ENCODE measurements around the gene EPSTI1.

DNA sequence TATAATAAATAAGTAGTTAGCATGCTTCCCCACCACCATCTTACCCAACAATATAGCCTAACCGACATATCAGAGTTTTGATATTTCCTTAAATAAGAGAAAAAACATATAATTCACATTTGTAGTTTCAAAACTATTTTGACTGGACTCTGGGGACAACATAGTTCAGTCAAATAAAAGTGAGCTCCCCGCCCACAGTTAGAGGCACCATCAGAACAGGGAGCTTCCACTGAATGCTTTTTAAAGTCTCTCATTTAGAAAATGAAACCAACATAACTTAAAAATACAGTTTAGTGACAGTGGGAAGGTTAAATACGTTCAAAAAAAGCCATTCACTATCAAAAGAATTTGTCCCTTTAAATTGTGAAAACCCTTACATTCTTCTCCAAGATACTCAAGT, 92.8 kb downstream of the EPSTI1 start:
- TF ChIP-seq CTCF (IDR thresholded peaks at IDR 0.05), result no peak
- no peak for TF ChIP-seq POLR2A (IDR thresholded peaks at IDR 0.05)
